SK-N-MC (cell line): ENCODE data around the gene AGAP1.

Experiments used
- DNase-seq: peaks from one replicate; pipeline ENCODE4 v3.0.0-alpha.2; 2011; ENCODE audit warnings: low read depth, low spot score
- H3K27ac ChIP-seq: fragments of 200-600 bp; sonication (generic); 2 replicates; pipeline ENCODE4 v1.5.1; 2016; ENCODE audit warnings: mixed run types
- H3K36me3 ChIP-seq: fragments of 200-600 bp; sonication (generic); 2 replicates; pipeline ENCODE4 v1.6.1; 2017; ENCODE audit warnings: antibody characterized with exemption, low read length, mixed read lengths; ENCODE audit not compliant: insufficient read depth
- H3K4me3 ChIP-seq: fragments of 200-600 bp; sonication (generic); 2 replicates; pipeline ENCODE4 v1.5.1; 2016
- H3K9ac ChIP-seq: fragments of 200-600 bp; sonication (generic); 2 replicates; pipeline ENCODE4 v1.8.0; 2017; ENCODE audit warnings: mixed run types, mixed read lengths; ENCODE audit not compliant: insufficient read length
- H3K9me3 ChIP-seq: fragments of 200-600 bp; sonication (generic); 2 replicates; pipeline ENCODE4 v1.6.1; 2017; ENCODE audit warnings: low read depth, mild to moderate bottlenecking, antibody characterized with exemption, low read length, moderate library complexity, mixed read lengths
- EZH2 ChIP-seq: fragments of 200-600 bp; sonication (generic); IDR thresholded peaks from one replicate; pipeline ENCODE4 v1.6.1; 2017; ENCODE audit warnings: antibody characterized with exemption
- FOXP2 ChIP-seq: optimal IDR thresholded peaks from 2 replicates; pipeline ENCODE3; 2011; ENCODE audit warnings: mild to moderate bottlenecking, moderate library complexity; ENCODE audit not compliant: insufficient read depth; ENCODE audit errors: extremely low read length, control extremely low read depth
- POLR2AphosphoS5 ChIP-seq: IDR thresholded peaks from 2 replicates; pipeline ENCODE4 v1.6.1; 2012; ENCODE audit warnings: mild to moderate bottlenecking, low read depth, low read length, borderline replicate concordance

The AGAP1 gene

GRCh38 chr2:235561450-235561849 is 67.6 kb downstream of the AGAP1 start:
- no peak overlapping the region for H3K27ac ChIP-seq
- H3K4me3 ChIP-seq, result no peak overlapping the region
- TF ChIP-seq EZH2 (no peak), POLR2AphosphoS5 (no peak), FOXP2 (no peak)
- no peak for DNase-seq
- no peaks in the 10 kb centered on the region; the same call in 1 of the 2 replicates for H3K36me3 ChIP-seq
- H3K9me3 ChIP-seq, result no peaks in the 10 kb centered on the region
- H3K9ac ChIP-seq, result no peak overlapping the region

GRCh38 chr2:235562065-235562747 is 68.4 kb downstream of the AGAP1 start:
- no peaks in the 10 kb centered on the region; the same call in 1 of the 2 replicates for H3K36me3 ChIP-seq
- no peak overlapping the region for H3K4me3 ChIP-seq
- H3K27ac ChIP-seq, result no peak overlapping the region
- no peak for TF ChIP-seq POLR2AphosphoS5
- no peak for TF ChIP-seq EZH2
- no peak for TF ChIP-seq FOXP2
- no peaks in the 10 kb centered on the region for H3K9me3 ChIP-seq
- H3K9ac ChIP-seq, result no peak overlapping the region
- no peak for DNase-seq

GRCh38 chr2:235563056-235563910 is 69.4 kb downstream of the AGAP1 start:
- no peak for TF ChIP-seq EZH2
- no peak for TF ChIP-seq POLR2AphosphoS5
- no peak for TF ChIP-seq FOXP2
- Histone ChIP-seq H3K36me3 (peaks cover 5% of the 10 kb centered on the region; the same call in 1 of the 2 replicates), H3K4me3 (peak overlapping the region; percentile 35; the same call in 1 of the 2 replicates), H3K9ac (no peak overlapping the region), H3K9me3 (no peaks in the 10 kb centered on the region), H3K27ac (no peak overlapping the region)
- peak; percentile 32 for DNase-seq

GRCh38 chr2:235564066-235564465 is 70.2 kb downstream of the AGAP1 start:
- peaks cover 10% of the 10 kb centered on the region; the same call in 1 of the 2 replicates for H3K36me3 ChIP-seq
- no peak overlapping the region for H3K27ac ChIP-seq
- no peaks in the 10 kb centered on the region for H3K9me3 ChIP-seq
- no peak overlapping the region; the same call in 1 of the 2 replicates for H3K4me3 ChIP-seq
- TF ChIP-seq EZH2 (no peak), FOXP2 (no peak), POLR2AphosphoS5 (no peak)
- no peak overlapping the region for H3K9ac ChIP-seq
- no peak for DNase-seq

GRCh38 chr2:235564884-235565530 is 71.2 kb downstream of the AGAP1 start:
- no peak for DNase-seq
- Histone ChIP-seq H3K9me3 (no peaks in the 10 kb centered on the region), H3K9ac (no peak overlapping the region), H3K27ac (no peak overlapping the region), H3K36me3 (peaks cover 10% of the 10 kb centered on the region; the same call in 1 of the 2 replicates), H3K4me3 (no peak overlapping the region)
- no peak for TF ChIP-seq FOXP2
- no peak for TF ChIP-seq POLR2AphosphoS5
- no peak for TF ChIP-seq EZH2

- no peaks in the 10 kb centered on the region for H3K9me3 ChIP-seq
- H3K9ac ChIP-seq, result no peak overlapping the region
- peaks cover 10% of the 10 kb centered on the region; the same call in 1 of the 2 replicates for H3K36me3 ChIP-seq
- no peak overlapping the region for H3K4me3 ChIP-seq
- no peak for DNase-seq
- no peak overlapping the region for H3K27ac ChIP-seq
- no peak for TF ChIP-seq POLR2AphosphoS5
- TF ChIP-seq EZH2, result no peak
- TF ChIP-seq FOXP2, result no peak
Measured at GRCh38 chr2:235566415-235566814, 72.6 kb downstream of the AGAP1 start.

GRCh38 chr2:235566931-235567495 is 73.2 kb downstream of the AGAP1 start:
- TF ChIP-seq EZH2, result no peak
- no peak for TF ChIP-seq FOXP2
- TF ChIP-seq POLR2AphosphoS5, result no peak
- Histone ChIP-seq H3K27ac (no peak overlapping the region), H3K4me3 (no peak overlapping the region), H3K9me3 (no peaks in the 10 kb centered on the region), H3K36me3 (peaks cover 10% of the 10 kb centered on the region; the same call in 1 of the 2 replicates), H3K9ac (no peak overlapping the region)
- DNase-seq, result no peak

- H3K9ac ChIP-seq, result no peak overlapping the region
- no peak overlapping the region for H3K27ac ChIP-seq
- H3K4me3 ChIP-seq, result no peak overlapping the region
- no peaks in the 10 kb centered on the region for H3K9me3 ChIP-seq
- TF ChIP-seq FOXP2 (no peak), EZH2 (no peak), POLR2AphosphoS5 (no peak)
- no peak for DNase-seq
- H3K36me3 ChIP-seq, result peaks cover 10% of the 10 kb centered on the region; the same call in 1 of the 2 replicates
Measured at GRCh38 chr2:235567842-235568241, 74.0 kb downstream of the AGAP1 start.

GRCh38 chr2:235568431-235568830 is 74.6 kb downstream of the AGAP1 start:
- TF ChIP-seq FOXP2 (no peak), EZH2 (no peak)
- DNase-seq, result no peak
- no peak overlapping the region for H3K27ac ChIP-seq
- no peak overlapping the region for H3K9ac ChIP-seq
- H3K9me3 ChIP-seq, result no peaks in the 10 kb centered on the region
- H3K36me3 ChIP-seq, result peaks cover 10% of the 10 kb centered on the region; the same call in 1 of the 2 replicates
- no peak overlapping the region for H3K4me3 ChIP-seq
